Vagina (tissue), 2 donors: ENCODE measurements around the gene SUPT3H. TPM values are rescaled to one million over a fixed set of nuclear protein-coding genes. Genes with fewer than 3 reads are reported as not detected.

Source experiments
- DNase-seq, 2 donors: peaks; one replicate each; pipeline ENCODE4 v3.0.0-alpha.2; 2017; ENCODE audit errors: extremely low spot score in 2 of 2
- H3K27ac ChIP-seq: fragments of 200-600 bp; sonication (generic); one replicate; pipeline ENCODE4 v1.5.1; 2019
- H3K27me3 ChIP-seq: fragments of 200-600 bp; sonication (generic); one replicate; pipeline ENCODE4 v1.5.1; 2019
- H3K36me3 ChIP-seq, 2 donors: fragments of 200-600 bp; sonication (generic); one replicate each; pipeline ENCODE4 v1.5.1; 2017 to 2019
- H3K4me1 ChIP-seq: fragments of 200-600 bp; sonication (generic); one replicate; pipeline ENCODE4 v1.5.1; 2019
- H3K4me3 ChIP-seq, 2 donors: fragments of 200-600 bp; sonication (generic); 1 replicate in 1 of 2; 2 replicates in 1 of 2; pipeline ENCODE4 v1.5.1; 2016 to 2019
- H3K9me3 ChIP-seq: fragments of 200-600 bp; sonication (generic); one replicate; pipeline ENCODE4 v1.5.1; 2019
- CTCF ChIP-seq, 3 experiments: fragments of 450-650 bp in 2 of 3; fragments of 200-600 bp in 1 of 3; sonication (generic) in 1 of 3; IDR thresholded peaks; one replicate each; pipeline ENCODE4 v1.5.1; 2017 to 2019; ENCODE audit warnings: antibody characterized with exemption in 3 of 3, mild to moderate bottlenecking in 2 of 3, moderate library complexity in 2 of 3
- POLR2A ChIP-seq, 2 donors: fragments of 450-650 bp; IDR thresholded peaks; one replicate each; pipeline ENCODE4 v1.6.1; 2017; ENCODE audit warnings: antibody characterized with exemption in 2 of 2, mild to moderate bottlenecking in 2 of 2, moderate library complexity in 2 of 2
- POLR2AphosphoS5 ChIP-seq, 2 donors: sonication (generic); formaldehyde crosslinking; IDR thresholded peaks; one replicate each; pipeline ENCODE4 v1.9.0; 2017; ENCODE audit warnings: antibody characterized with exemption in 2 of 2, mild to moderate bottlenecking in 2 of 2, low read depth in 1 of 2; ENCODE audit not compliant: insufficient read depth in 1 of 2
- intact Hi-C: fragments of 100-400 bp; cut with DNase I; formaldehyde crosslinking; loops from one replicate; pipeline ENCODE4 v1.15.1; 2023
- total RNA-seq: library from RNA; depleted of rRNA; stranded (reverse); fragments of >200 nt; gene quantifications from one replicate; pipeline ENCODE4 v1.2.3, GENCODE V29; 2016

The SUPT3H gene
- total RNA-seq, 1 donor from 2014 or later = 4.2 TPM

- no peak for DNase-seq
- Histone ChIP-seq H3K27me3 (no peaks in the 10 kb centered on the region), H3K4me1 (no peaks in the 10 kb centered on the region), H3K36me3 (no peaks in the 10 kb centered on the region), H3K27ac (no peak overlapping the region), H3K9me3 (no peaks in the 10 kb centered on the region), H3K4me3 (no peak overlapping the region)
- TF ChIP-seq POLR2AphosphoS5 (IDR thresholded peaks at IDR 0.05; ENCODE audit: insufficient read depth in 1 of 2, low read depth in 1 of 2) (no peak), CTCF (IDR thresholded peaks at IDR 0.05) (no peak), POLR2A (IDR thresholded peaks at IDR 0.05) (no peak)
- intact Hi-C loops = no loop called here
These were observed 177.2 kb downstream of the SUPT3H start for GRCh38 chr6:45200510-45200909.

- Histone ChIP-seq H3K27ac (no peak overlapping the region), H3K27me3 (no peaks in the 10 kb centered on the region), H3K4me1 (no peaks in the 10 kb centered on the region), H3K9me3 (no peaks in the 10 kb centered on the region), H3K4me3 (no peak overlapping the region), H3K36me3 (no peaks in the 10 kb centered on the region)
- intact Hi-C loops = no loop called here
- no peak for DNase-seq
- TF ChIP-seq POLR2A (IDR thresholded peaks at IDR 0.05) (no peak), CTCF (IDR thresholded peaks at IDR 0.05) (no peak), POLR2AphosphoS5 (IDR thresholded peaks at IDR 0.05; ENCODE audit: insufficient read depth in 1 of 2, low read depth in 1 of 2) (no peak)
These were observed 178.2 kb downstream of the SUPT3H start for GRCh38 chr6:45199554-45199953.

- no peaks in the 10 kb centered on the region for H3K4me1 ChIP-seq
- intact Hi-C loops = no loop called here
- no peak for DNase-seq
- no peak for TF ChIP-seq CTCF (IDR thresholded peaks at IDR 0.05)
- TF ChIP-seq POLR2A (IDR thresholded peaks at IDR 0.05) = no peak
- no peak for TF ChIP-seq POLR2AphosphoS5 (IDR thresholded peaks at IDR 0.05; ENCODE audit: insufficient read depth in 1 of 2, low read depth in 1 of 2)
- H3K9me3 ChIP-seq = no peaks in the 10 kb centered on the region
- no peaks in the 10 kb centered on the region for H3K36me3 ChIP-seq
- H3K4me3 ChIP-seq = no peak overlapping the region
- no peaks in the 10 kb centered on the region for H3K27me3 ChIP-seq
- no peak overlapping the region for H3K27ac ChIP-seq
These were observed 181.6 kb downstream of the SUPT3H start for GRCh38 chr6:45196121-45196520.

GRCh38 chr6:45195137-45195536, 182.6 kb downstream of the SUPT3H start:
- TF ChIP-seq POLR2AphosphoS5 (IDR thresholded peaks at IDR 0.05; ENCODE audit: insufficient read depth in 1 of 2, low read depth in 1 of 2) = no peak
- TF ChIP-seq CTCF (IDR thresholded peaks at IDR 0.05) = no peak
- no peak for TF ChIP-seq POLR2A (IDR thresholded peaks at IDR 0.05)
- H3K9me3 ChIP-seq = no peaks in the 10 kb centered on the region
- no peaks in the 10 kb centered on the region for H3K27me3 ChIP-seq
- H3K4me3 ChIP-seq = no peak overlapping the region
- H3K4me1 ChIP-seq = no peaks in the 10 kb centered on the region
- H3K27ac ChIP-seq = no peak overlapping the region
- H3K36me3 ChIP-seq = no peaks in the 10 kb centered on the region
- no peak for DNase-seq
- intact Hi-C loops = no loop called here

GRCh38 chr6:45192556-45192955, 185.2 kb downstream of the SUPT3H start:
- H3K27me3 ChIP-seq = no peaks in the 10 kb centered on the region
- H3K4me1 ChIP-seq = no peaks in the 10 kb centered on the region
- DNase-seq = no peak
- TF ChIP-seq POLR2AphosphoS5 (IDR thresholded peaks at IDR 0.05; ENCODE audit: insufficient read depth in 1 of 2, low read depth in 1 of 2) (no peak), POLR2A (IDR thresholded peaks at IDR 0.05) (no peak), CTCF (IDR thresholded peaks at IDR 0.05) (no peak)
- intact Hi-C loops = no loop called here
- H3K36me3 ChIP-seq = no peaks in the 10 kb centered on the region
- no peak overlapping the region for H3K4me3 ChIP-seq
- no peaks in the 10 kb centered on the region for H3K9me3 ChIP-seq
- H3K27ac ChIP-seq = no peak overlapping the region
